Mucosa of stomach (tissue), 1 donor: Measurements from ENCODE around the gene ELFN2.

ENCODE experiments used
- H3K27me3 ChIP-seq: one replicate; pipeline ENCODE4 v1.7.0; 2013; ENCODE audit warnings: mild to moderate bottlenecking, low read length; ENCODE audit not compliant: control insufficient read depth, insufficient read depth
- H3K36me3 ChIP-seq: one replicate; pipeline ENCODE4 v1.7.0; 2013; ENCODE audit warnings: low read length; ENCODE audit not compliant: control insufficient read depth, insufficient read depth
- H3K4me1 ChIP-seq: one replicate; pipeline ENCODE4 v1.7.0; 2013; ENCODE audit warnings: mild to moderate bottlenecking, low read length; ENCODE audit not compliant: control insufficient read depth, insufficient read depth
- H3K4me3 ChIP-seq: one replicate; pipeline ENCODE4 v1.7.0; 2013; ENCODE audit warnings: low read length
- H3K9ac ChIP-seq: one replicate; pipeline ENCODE4 v1.7.0; 2013; ENCODE audit warnings: mild to moderate bottlenecking, low read length, moderate library complexity
- H3K9me3 ChIP-seq: one replicate; pipeline ENCODE4 v1.7.0; 2013; ENCODE audit warnings: mild to moderate bottlenecking, low read length, moderate library complexity; ENCODE audit not compliant: control insufficient read depth
- donor health status: Pancreatic carcinoma.

ELFN2 gene

GRCh38 chr22:37411655-37412054, 15.6 kb downstream of the ELFN2 start:
- no peaks in the 10 kb centered on the region for H3K9me3 ChIP-seq
- peaks cover 4% of the 10 kb centered on the region for H3K4me1 ChIP-seq
- no peaks in the 10 kb centered on the region for H3K36me3 ChIP-seq
- no peak overlapping the region for H3K9ac ChIP-seq
- H3K27me3 ChIP-seq: peaks cover 17% of the 10 kb centered on the region
- no peak overlapping the region for H3K4me3 ChIP-seq

- peaks cover 4% of the 10 kb centered on the region for H3K4me1 ChIP-seq
- no peaks in the 10 kb centered on the region for H3K36me3 ChIP-seq
- H3K9ac ChIP-seq: no peak overlapping the region
- peaks cover 9% of the 10 kb centered on the region for H3K27me3 ChIP-seq
- no peaks in the 10 kb centered on the region for H3K9me3 ChIP-seq
- no peak overlapping the region for H3K4me3 ChIP-seq
Measured at GRCh38 chr22:37410174-37411055, 16.9 kb downstream of the ELFN2 start.

- Histone ChIP-seq H3K36me3 (no peaks in the 10 kb centered on the region), H3K27me3 (peaks cover under 1% of the 10 kb centered on the region), H3K9ac (no peak overlapping the region), H3K4me3 (no peak overlapping the region), H3K9me3 (no peaks in the 10 kb centered on the region), H3K4me1 (peaks cover 4% of the 10 kb centered on the region)
Measured at GRCh38 chr22:37409459-37410050, 17.7 kb downstream of the ELFN2 start.

GRCh38 chr22:37409031-37409430, 18.2 kb downstream of the ELFN2 start:
- Histone ChIP-seq H3K27me3 (no peaks in the 10 kb centered on the region), H3K9me3 (no peaks in the 10 kb centered on the region), H3K4me3 (no peak overlapping the region), H3K4me1 (peaks cover 4% of the 10 kb centered on the region), H3K9ac (no peak overlapping the region), H3K36me3 (no peaks in the 10 kb centered on the region)

- H3K9me3 ChIP-seq: no peaks in the 10 kb centered on the region
- H3K9ac ChIP-seq: no peak overlapping the region
- H3K4me1 ChIP-seq: peaks cover 4% of the 10 kb centered on the region
- no peaks in the 10 kb centered on the region for H3K27me3 ChIP-seq
- H3K4me3 ChIP-seq: no peak overlapping the region
- H3K36me3 ChIP-seq: no peaks in the 10 kb centered on the region
Measured at GRCh38 chr22:37407856-37408255, 19.4 kb downstream of the ELFN2 start.

- H3K4me3 ChIP-seq: no peak overlapping the region
- no peak overlapping the region for H3K9ac ChIP-seq
- no peaks in the 10 kb centered on the region for H3K27me3 ChIP-seq
- H3K9me3 ChIP-seq: no peaks in the 10 kb centered on the region
- no peaks in the 10 kb centered on the region for H3K36me3 ChIP-seq
- H3K4me1 ChIP-seq: peaks cover 4% of the 10 kb centered on the region
Measured at GRCh38 chr22:37406441-37407235, 20.6 kb downstream of the ELFN2 start.

GRCh38 chr22:37404091-37404490, 23.2 kb downstream of the ELFN2 start:
- no peaks in the 10 kb centered on the region for H3K27me3 ChIP-seq
- H3K4me1 ChIP-seq: no peaks in the 10 kb centered on the region
- H3K4me3 ChIP-seq: no peak overlapping the region
- H3K36me3 ChIP-seq: no peaks in the 10 kb centered on the region
- no peaks in the 10 kb centered on the region for H3K9me3 ChIP-seq
- H3K9ac ChIP-seq: no peak overlapping the region

GRCh38 chr22:37403267-37403960, 23.9 kb downstream of the ELFN2 start:
- Histone ChIP-seq H3K4me3 (no peak overlapping the region), H3K9ac (no peak overlapping the region), H3K27me3 (no peaks in the 10 kb centered on the region), H3K4me1 (no peaks in the 10 kb centered on the region), H3K36me3 (no peaks in the 10 kb centered on the region), H3K9me3 (no peaks in the 10 kb centered on the region)

- no peaks in the 10 kb centered on the region for H3K9me3 ChIP-seq
- no peak overlapping the region for H3K4me3 ChIP-seq
- no peak overlapping the region for H3K9ac ChIP-seq
- H3K4me1 ChIP-seq: no peaks in the 10 kb centered on the region
- H3K27me3 ChIP-seq: no peaks in the 10 kb centered on the region
- no peaks in the 10 kb centered on the region for H3K36me3 ChIP-seq
Measured at GRCh38 chr22:37402184-37402506, 25.1 kb downstream of the ELFN2 start.

- Histone ChIP-seq H3K9me3 (no peaks in the 10 kb centered on the region), H3K36me3 (no peaks in the 10 kb centered on the region), H3K4me3 (no peak overlapping the region), H3K27me3 (no peaks in the 10 kb centered on the region), H3K9ac (no peak overlapping the region), H3K4me1 (no peaks in the 10 kb centered on the region)
Measured at GRCh38 chr22:37401401-37402183, 25.7 kb downstream of the ELFN2 start.

GRCh38 chr22:37400719-37401118, 26.6 kb downstream of the ELFN2 start:
- Histone ChIP-seq H3K4me3 (no peak overlapping the region), H3K9ac (no peak overlapping the region), H3K36me3 (no peaks in the 10 kb centered on the region), H3K9me3 (no peaks in the 10 kb centered on the region), H3K4me1 (no peaks in the 10 kb centered on the region), H3K27me3 (no peaks in the 10 kb centered on the region)
